Measurements from ENCODE around the gene TNFAIP8. TPM values are rescaled to one million over a fixed set of nuclear protein-coding genes. Genes with fewer than 3 reads are reported as not detected.

TNFAIP8 gene
- total and polyA plus RNA-seq, 2 experiments from 2014 or later = 21.9 to 24.9 TPM

DNA sequence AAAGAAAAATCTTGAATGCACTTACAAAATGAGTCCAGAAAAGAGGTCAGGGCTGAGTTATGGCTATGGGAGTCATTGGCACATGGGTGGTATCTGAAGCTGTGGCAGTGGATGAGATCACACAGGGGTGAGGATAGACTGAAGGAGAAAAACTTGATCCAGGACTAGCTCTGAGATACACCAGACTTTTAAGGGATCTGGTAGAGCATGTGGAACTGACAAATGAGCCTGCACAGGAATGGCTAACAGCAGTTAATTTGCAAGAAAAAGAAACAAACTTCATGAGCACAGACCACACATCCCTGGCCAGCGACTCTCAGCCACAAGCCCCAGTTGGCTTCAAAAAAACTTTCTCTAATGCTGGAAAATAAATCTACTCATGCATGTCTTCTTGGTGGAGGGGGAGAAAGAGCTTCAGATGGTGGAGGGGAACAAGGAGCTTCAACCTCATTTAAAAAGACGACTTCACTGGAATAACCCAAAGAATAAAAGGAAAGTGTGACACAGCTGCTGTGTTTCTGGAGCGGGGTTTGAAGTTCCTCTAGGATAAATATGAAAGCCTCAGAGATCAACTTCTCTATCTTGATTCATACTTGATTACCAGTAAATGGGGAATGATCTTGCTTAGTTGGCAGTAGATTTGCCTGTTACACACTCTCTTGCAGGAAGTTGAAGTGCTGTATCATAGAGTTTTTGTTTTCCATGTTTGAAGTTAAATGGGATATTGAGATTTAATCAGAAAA lies 33.6 kb downstream of the TNFAIP8 start:
- no peaks in the 10 kb centered on the region for H3K9me3 ChIP-seq (ENCODE audit: low read depth)
- peak overlapping the region; percentile 27 for H3K27ac ChIP-seq
- peak in 1 of 2 donors; percentile 23 for DNase-seq (ENCODE audit: low read depth in 1 of 2, low spot score in 1 of 2)
- peaks cover 9% of the 10 kb centered on the region for H3K36me3 ChIP-seq
- H3K4me1 ChIP-seq (ENCODE audit: low read depth) = peaks cover 46% of the 10 kb centered on the region
- H3K4me3 ChIP-seq = no peak overlapping the region
- no peaks in the 10 kb centered on the region for H3K27me3 ChIP-seq
- TF ChIP-seq CTCF (IDR thresholded peaks at IDR 0.05; ENCODE audit: low read depth, low read length) = no peak

DNA sequence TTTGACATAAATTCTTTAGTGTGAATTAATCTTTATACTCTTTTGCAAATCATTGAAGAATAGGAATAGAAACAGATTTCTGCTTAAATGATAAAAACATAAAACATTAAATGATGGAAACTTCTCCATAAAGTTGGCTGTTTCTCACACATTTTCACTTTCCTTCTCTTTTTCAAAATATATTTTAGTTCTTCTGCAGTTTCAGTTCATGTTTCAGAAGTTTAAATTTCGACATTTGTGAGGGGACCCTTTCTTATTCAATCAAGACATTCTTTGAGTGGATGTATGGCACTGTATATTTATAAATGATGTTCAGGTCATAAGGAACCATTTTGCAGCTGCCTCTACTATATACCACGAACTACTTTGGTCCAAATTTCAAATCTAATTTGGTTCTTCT lies 34.6 kb downstream of the TNFAIP8 start:
- DNase-seq (ENCODE audit: low read depth in 1 of 2, low spot score in 1 of 2) = no peak
- Histone ChIP-seq H3K4me3 (no peak overlapping the region), H3K36me3 (peaks cover 9% of the 10 kb centered on the region), H3K27me3 (no peaks in the 10 kb centered on the region), H3K4me1 (ENCODE audit: low read depth) (peaks cover 38% of the 10 kb centered on the region), H3K27ac (no peak overlapping the region), H3K9me3 (ENCODE audit: low read depth) (no peaks in the 10 kb centered on the region)
- TF ChIP-seq CTCF (IDR thresholded peaks at IDR 0.05; ENCODE audit: low read depth, low read length) = no peak

- Histone ChIP-seq H3K4me3 (no peak overlapping the region), H3K4me1 (ENCODE audit: low read depth) (peaks cover 10% of the 10 kb centered on the region), H3K9me3 (ENCODE audit: low read depth) (no peaks in the 10 kb centered on the region), H3K27me3 (no peaks in the 10 kb centered on the region), H3K36me3 (peaks cover 9% of the 10 kb centered on the region), H3K27ac (no peak overlapping the region)
- DNase-seq (ENCODE audit: low read depth in 1 of 2, low spot score in 1 of 2) = no peak
- no peak for TF ChIP-seq CTCF (IDR thresholded peaks at IDR 0.05; ENCODE audit: low read depth, low read length)
Observed at GRCh38 chr5:119393201-119393691, 37.4 kb downstream of the TNFAIP8 start.

GRCh38 chr5:119393746-119394145 lies 37.9 kb downstream of the TNFAIP8 start:
- TF ChIP-seq CTCF (IDR thresholded peaks at IDR 0.05; ENCODE audit: low read depth, low read length) = no peak
- H3K9me3 ChIP-seq (ENCODE audit: low read depth) = no peaks in the 10 kb centered on the region
- DNase-seq (ENCODE audit: low read depth in 1 of 2, low spot score in 1 of 2) = peak in 1 of 2 donors; percentile 26
- H3K27ac ChIP-seq = no peak overlapping the region
- H3K4me1 ChIP-seq (ENCODE audit: low read depth) = peaks cover 7% of the 10 kb centered on the region
- H3K27me3 ChIP-seq = no peaks in the 10 kb centered on the region
- H3K36me3 ChIP-seq = peaks cover 9% of the 10 kb centered on the region
- H3K4me3 ChIP-seq = no peak overlapping the region

- no peak for DNase-seq (ENCODE audit: low read depth in 1 of 2, low spot score in 1 of 2)
- no peaks in the 10 kb centered on the region for H3K27me3 ChIP-seq
- H3K36me3 ChIP-seq = peaks cover 9% of the 10 kb centered on the region
- no peak overlapping the region for H3K4me3 ChIP-seq
- TF ChIP-seq CTCF (IDR thresholded peaks at IDR 0.05; ENCODE audit: low read depth, low read length) = no peak
- H3K27ac ChIP-seq = no peak overlapping the region
- H3K4me1 ChIP-seq (ENCODE audit: low read depth) = no peaks in the 10 kb centered on the region
- H3K9me3 ChIP-seq (ENCODE audit: low read depth) = no peaks in the 10 kb centered on the region
Observed at GRCh38 chr5:119395080-119395836, 39.4 kb downstream of the TNFAIP8 start.
